K562 (cell line): ENCODE measurements around the gene JUND. TPM values are rescaled to one million over a fixed set of nuclear protein-coding genes. Genes with fewer than 3 reads are reported as not detected.

Experiments
- ASH1L ChIP-seq: fragments of 450-650 bp; IDR thresholded peaks from 2 replicates; pipeline ENCODE4 v1.6.1; 2018; ENCODE audit warnings: borderline replicate concordance, mild to moderate bottlenecking, low read depth; ENCODE audit not compliant: partially characterized antibody
- BCOR ChIP-seq: fragments of 450-650 bp; IDR thresholded peaks from 2 replicates; pipeline ENCODE4 v1.6.1; 2016
- C11orf30 ChIP-seq: fragments of 450-650 bp; IDR thresholded peaks from 2 replicates; pipeline ENCODE4 v1.6.1; 2016; ENCODE audit warnings: low read depth, mild to moderate bottlenecking
- CBFA2T3 ChIP-seq: fragments of 450-650 bp; IDR thresholded peaks from 2 replicates; pipeline ENCODE4 v1.6.1; 2017
- HNRNPUL1 ChIP-seq: fragments of 200-400 bp; formaldehyde crosslinking; IDR thresholded peaks from 2 replicates; pipeline ENCODE4 v1.6.1; 2017; ENCODE audit warnings: low read length
- HSF4 ChIP-seq: fragments of 250-450 bp; sonication (Bioruptor Pico); IDR thresholded peaks from 2 replicates; pipeline ENCODE4 v2.1.2; 2022; ENCODE audit warnings: mild to moderate bottlenecking, moderate library complexity, borderline replicate concordance
- RCOR1 ChIP-seq, 2 experiments: IDR thresholded peaks; 2 replicates each; pipeline ENCODE4 v1.6.1; 2012; ENCODE audit warnings: low read depth in 2 of 2, low read length in 2 of 2, borderline replicate concordance in 1 of 2, improper control_type of control experiment in 1 of 2
- RHOXF2B ChIP-seq: fragments of 250-450 bp; sonication (Bioruptor Pico); conservative IDR thresholded peaks from 2 replicates; pipeline ENCODE4 v1.5.1; 2021
- ZBTB8A ChIP-seq: fragments of 450-650 bp; IDR thresholded peaks from 2 replicates; pipeline ENCODE4 v1.6.1; 2018; ENCODE audit warnings: mild to moderate bottlenecking, moderate library complexity; ENCODE audit not compliant: partially characterized antibody
- ZNF134 ChIP-seq: fragments of 250-450 bp; sonication (Bioruptor Pico); conservative IDR thresholded peaks from 2 replicates; pipeline ENCODE4 v1.4.0; 2020
- ZNF140 ChIP-seq: fragments of 250-450 bp; sonication (Bioruptor Pico); IDR thresholded peaks from 2 replicates; pipeline ENCODE4 v1.8.0; 2021; ENCODE audit warnings: moderate library complexity, mild to moderate bottlenecking, inconsistent platforms
- ZNF212 ChIP-seq: fragments of 450-650 bp; formaldehyde crosslinking; IDR thresholded peaks from 2 replicates; pipeline ENCODE4 v1.4.0; 2020; ENCODE audit warnings: mild to moderate bottlenecking
- polyA plus RNA-seq, 8 experiments: library from polyadenylated mRNA; depleted of rRNA in 4 of 8; stranded (reverse) in 5 of 8; unstranded in 3 of 8; fragments of >200 nt; fragmentation: Nextera tagmentation in 2 of 8; fragmentation: Illumina TruSeq in 1 of 8; extraction: Ambion mirVana in 2 of 8; extraction: Trizol in 1 of 8; gene quantifications; 2 replicates each; pipeline versions ENCODE4 v1.2.1 to v1.2.3, GENCODE V29; 2011 to 2014; ENCODE audit warnings: inconsistent platforms in 1 of 8, missing spikeins in 1 of 8
- total RNA-seq, 7 experiments: library from RNA; depleted of rRNA in 6 of 7; stranded (reverse); fragments of >200 nt in 6 of 7; fragmentation: Illumina TruSeq in 2 of 7; extraction: Trizol in 2 of 7; gene quantifications; 2 replicates each; pipeline versions ENCODE4 v1.2.1 to v1.2.3, GENCODE V29; 2011 to 2021; ENCODE audit warnings: low replicate concordance in 1 of 7
- TF ChIP-seq, protein P1 (sequence below): sonication (generic); formaldehyde crosslinking; IDR thresholded peaks from 2 replicates; pipeline ENCODE4 v1.8.0; 2023; ENCODE audit warnings: mild to moderate bottlenecking, missing genetic modification reagents
- TF ChIP-seq, protein P2 (sequence below): fragments of 450-650 bp; IDR thresholded peaks from 2 replicates; pipeline ENCODE4 v1.6.1; 2017; ENCODE audit warnings: antibody characterized with exemption, mild to moderate bottlenecking
- TF ChIP-seq, protein P3 (sequence below), 2 experiments: fragments of 450-650 bp; IDR thresholded peaks; 2 replicates each; pipeline ENCODE4 v1.6.1; 2018; ENCODE audit warnings: mild to moderate bottlenecking in 2 of 2, low read depth in 1 of 2; ENCODE audit not compliant: partially characterized antibody in 2 of 2
- TF ChIP-seq, protein P4 (sequence below): fragments of 450-650 bp; formaldehyde crosslinking; IDR thresholded peaks from 2 replicates; pipeline ENCODE4 v1.4.0; 2020; ENCODE audit warnings: mild to moderate bottlenecking, mixed read lengths

JUND gene
- total and polyA plus RNA-seq, 9 of the 15 experiments (the other 6 are each of a cell fraction or from before 2014, with no cell fraction given) = 6.4 to 286 (median 42.3) TPM

DNA sequence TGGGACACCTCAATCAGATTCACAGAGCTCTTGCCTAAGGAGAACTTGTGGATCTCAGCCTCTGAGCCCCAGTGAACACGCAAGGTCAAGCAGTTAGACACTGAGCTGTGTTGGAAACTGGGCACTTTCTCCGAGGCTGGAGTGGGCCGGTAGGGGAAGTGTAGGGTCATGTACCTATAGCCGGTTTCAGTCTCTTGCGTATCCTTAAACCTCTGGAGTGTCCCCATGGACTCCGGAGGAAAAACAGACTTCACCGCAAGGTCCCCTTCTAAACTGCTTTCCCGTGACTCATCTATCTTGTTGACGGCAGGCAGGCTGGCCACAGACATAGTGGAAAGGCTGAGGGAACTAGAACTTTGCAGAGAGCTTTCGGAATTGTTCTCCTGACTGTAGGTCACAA lies 18.5 kb downstream of the JUND start (continued):
- TF ChIP-seq RCOR1 (IDR thresholded peaks at IDR 0.05; ENCODE audit: borderline replicate concordance in 1 of 2, low read depth in 2 of 2, low read length in 2 of 2) (no peak), ZNF212 (CRISPR knock-in tag) (no peak), RHOXF2B (CRISPR knock-in tag) (no peak), ZBTB8A (no peak), HSF4 (CRISPR knock-in tag) (no peak), ZNF140 (CRISPR knock-in tag) (no peak), C11orf30 (no peak), ZNF134 (no peak), HNRNPUL1 (no peak), CBFA2T3 (no peak), BCOR (no peak), ASH1L (no peak)
- TF ChIP-seq, protein P1, sequence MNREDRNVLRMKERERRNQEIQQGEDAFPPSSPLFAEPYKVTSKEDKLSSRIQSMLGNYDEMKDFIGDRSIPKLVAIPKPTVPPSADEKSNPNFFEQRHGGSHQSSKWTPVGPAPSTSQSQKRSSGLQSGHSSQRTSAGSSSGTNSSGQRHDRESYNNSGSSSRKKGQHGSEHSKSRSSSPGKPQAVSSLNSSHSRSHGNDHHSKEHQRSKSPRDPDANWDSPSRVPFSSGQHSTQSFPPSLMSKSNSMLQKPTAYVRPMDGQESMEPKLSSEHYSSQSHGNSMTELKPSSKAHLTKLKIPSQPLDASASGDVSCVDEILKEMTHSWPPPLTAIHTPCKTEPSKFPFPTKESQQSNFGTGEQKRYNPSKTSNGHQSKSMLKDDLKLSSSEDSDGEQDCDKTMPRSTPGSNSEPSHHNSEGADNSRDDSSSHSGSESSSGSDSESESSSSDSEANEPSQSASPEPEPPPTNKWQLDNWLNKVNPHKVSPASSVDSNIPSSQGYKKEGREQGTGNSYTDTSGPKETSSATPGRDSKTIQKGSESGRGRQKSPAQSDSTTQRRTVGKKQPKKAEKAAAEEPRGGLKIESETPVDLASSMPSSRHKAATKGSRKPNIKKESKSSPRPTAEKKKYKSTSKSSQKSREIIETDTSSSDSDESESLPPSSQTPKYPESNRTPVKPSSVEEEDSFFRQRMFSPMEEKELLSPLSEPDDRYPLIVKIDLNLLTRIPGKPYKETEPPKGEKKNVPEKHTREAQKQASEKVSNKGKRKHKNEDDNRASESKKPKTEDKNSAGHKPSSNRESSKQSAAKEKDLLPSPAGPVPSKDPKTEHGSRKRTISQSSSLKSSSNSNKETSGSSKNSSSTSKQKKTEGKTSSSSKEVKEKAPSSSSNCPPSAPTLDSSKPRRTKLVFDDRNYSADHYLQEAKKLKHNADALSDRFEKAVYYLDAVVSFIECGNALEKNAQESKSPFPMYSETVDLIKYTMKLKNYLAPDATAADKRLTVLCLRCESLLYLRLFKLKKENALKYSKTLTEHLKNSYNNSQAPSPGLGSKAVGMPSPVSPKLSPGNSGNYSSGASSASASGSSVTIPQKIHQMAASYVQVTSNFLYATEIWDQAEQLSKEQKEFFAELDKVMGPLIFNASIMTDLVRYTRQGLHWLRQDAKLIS (CRISPR knock-in tag) = no peak
- TF ChIP-seq, protein P2, sequence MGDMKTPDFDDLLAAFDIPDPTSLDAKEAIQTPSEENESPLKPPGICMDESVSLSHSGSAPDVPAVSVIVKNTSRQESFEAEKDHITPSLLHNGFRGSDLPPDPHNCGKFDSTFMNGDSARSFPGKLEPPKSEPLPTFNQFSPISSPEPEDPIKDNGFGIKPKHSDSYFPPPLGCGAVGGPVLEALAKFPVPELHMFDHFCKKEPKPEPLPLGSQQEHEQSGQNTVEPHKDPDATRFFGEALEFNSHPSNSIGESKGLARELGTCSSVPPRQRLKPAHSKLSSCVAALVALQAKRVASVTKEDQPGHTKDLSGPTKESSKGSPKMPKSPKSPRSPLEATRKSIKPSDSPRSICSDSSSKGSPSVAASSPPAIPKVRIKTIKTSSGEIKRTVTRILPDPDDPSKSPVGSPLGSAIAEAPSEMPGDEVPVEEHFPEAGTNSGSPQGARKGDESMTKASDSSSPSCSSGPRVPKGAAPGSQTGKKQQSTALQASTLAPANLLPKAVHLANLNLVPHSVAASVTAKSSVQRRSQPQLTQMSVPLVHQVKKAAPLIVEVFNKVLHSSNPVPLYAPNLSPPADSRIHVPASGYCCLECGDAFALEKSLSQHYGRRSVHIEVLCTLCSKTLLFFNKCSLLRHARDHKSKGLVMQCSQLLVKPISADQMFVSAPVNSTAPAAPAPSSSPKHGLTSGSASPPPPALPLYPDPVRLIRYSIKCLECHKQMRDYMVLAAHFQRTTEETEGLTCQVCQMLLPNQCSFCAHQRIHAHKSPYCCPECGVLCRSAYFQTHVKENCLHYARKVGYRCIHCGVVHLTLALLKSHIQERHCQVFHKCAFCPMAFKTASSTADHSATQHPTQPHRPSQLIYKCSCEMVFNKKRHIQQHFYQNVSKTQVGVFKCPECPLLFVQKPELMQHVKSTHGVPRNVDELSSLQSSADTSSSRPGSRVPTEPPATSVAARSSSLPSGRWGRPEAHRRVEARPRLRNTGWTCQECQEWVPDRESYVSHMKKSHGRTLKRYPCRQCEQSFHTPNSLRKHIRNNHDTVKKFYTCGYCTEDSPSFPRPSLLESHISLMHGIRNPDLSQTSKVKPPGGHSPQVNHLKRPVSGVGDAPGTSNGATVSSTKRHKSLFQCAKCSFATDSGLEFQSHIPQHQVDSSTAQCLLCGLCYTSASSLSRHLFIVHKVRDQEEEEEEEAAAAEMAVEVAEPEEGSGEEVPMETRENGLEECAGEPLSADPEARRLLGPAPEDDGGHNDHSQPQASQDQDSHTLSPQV = no peak
- TF ChIP-seq, protein P3, sequence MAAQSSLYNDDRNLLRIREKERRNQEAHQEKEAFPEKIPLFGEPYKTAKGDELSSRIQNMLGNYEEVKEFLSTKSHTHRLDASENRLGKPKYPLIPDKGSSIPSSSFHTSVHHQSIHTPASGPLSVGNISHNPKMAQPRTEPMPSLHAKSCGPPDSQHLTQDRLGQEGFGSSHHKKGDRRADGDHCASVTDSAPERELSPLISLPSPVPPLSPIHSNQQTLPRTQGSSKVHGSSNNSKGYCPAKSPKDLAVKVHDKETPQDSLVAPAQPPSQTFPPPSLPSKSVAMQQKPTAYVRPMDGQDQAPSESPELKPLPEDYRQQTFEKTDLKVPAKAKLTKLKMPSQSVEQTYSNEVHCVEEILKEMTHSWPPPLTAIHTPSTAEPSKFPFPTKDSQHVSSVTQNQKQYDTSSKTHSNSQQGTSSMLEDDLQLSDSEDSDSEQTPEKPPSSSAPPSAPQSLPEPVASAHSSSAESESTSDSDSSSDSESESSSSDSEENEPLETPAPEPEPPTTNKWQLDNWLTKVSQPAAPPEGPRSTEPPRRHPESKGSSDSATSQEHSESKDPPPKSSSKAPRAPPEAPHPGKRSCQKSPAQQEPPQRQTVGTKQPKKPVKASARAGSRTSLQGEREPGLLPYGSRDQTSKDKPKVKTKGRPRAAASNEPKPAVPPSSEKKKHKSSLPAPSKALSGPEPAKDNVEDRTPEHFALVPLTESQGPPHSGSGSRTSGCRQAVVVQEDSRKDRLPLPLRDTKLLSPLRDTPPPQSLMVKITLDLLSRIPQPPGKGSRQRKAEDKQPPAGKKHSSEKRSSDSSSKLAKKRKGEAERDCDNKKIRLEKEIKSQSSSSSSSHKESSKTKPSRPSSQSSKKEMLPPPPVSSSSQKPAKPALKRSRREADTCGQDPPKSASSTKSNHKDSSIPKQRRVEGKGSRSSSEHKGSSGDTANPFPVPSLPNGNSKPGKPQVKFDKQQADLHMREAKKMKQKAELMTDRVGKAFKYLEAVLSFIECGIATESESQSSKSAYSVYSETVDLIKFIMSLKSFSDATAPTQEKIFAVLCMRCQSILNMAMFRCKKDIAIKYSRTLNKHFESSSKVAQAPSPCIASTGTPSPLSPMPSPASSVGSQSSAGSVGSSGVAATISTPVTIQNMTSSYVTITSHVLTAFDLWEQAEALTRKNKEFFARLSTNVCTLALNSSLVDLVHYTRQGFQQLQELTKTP (IDR thresholded peaks at IDR 0.05; ENCODE audit: low read depth in 1 of 2, partially characterized antibody in 2 of 2) = peak in 1 of 2 experiments; percentile 41
- TF ChIP-seq, protein P4, sequence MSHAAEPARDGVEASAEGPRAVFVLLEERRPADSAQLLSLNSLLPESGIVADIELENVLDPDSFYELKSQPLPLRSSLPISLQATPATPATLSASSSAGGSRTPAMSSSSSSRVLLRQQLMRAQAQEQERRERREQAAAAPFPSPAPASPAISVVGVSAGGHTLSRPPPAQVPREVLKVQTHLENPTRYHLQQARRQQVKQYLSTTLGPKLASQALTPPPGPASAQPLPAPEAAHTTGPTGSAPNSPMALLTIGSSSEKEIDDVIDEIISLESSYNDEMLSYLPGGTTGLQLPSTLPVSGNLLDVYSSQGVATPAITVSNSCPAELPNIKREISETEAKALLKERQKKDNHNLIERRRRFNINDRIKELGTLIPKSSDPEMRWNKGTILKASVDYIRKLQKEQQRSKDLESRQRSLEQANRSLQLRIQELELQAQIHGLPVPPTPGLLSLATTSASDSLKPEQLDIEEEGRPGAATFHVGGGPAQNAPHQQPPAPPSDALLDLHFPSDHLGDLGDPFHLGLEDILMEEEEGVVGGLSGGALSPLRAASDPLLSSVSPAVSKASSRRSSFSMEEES = no peak
